ENCODE measurements around the gene LRP1. TPM values are rescaled to one million over a fixed set of nuclear protein-coding genes. Genes with fewer than 3 reads are reported as not detected.

The LRP1 gene
- total RNA-seq, 6 experiments from 2014 or later = 187 to 332 (median 201) TPM

GRCh38 chr12:57196439-57196838 is 68.2 kb downstream of the LRP1 start:
- no peaks in the 10 kb centered on the region for H3K4me1 Mint-ChIP-seq (ENCODE audit: low read depth)
- no peak for DNase-seq
- H3K27me3 Mint-ChIP-seq (ENCODE audit: insufficient read depth) = peaks cover 19% of the 10 kb centered on the region
- H3K36me3 Mint-ChIP-seq (ENCODE audit: low read depth) = peaks cover 24% of the 10 kb centered on the region
- H3K27ac Mint-ChIP-seq = no peak overlapping the region; the same call in 1 of the 2 replicates
- TF ChIP-seq CTCF (IDR thresholded peaks at IDR 0.05) = no peak
- H3K9me3 Mint-ChIP-seq = no peaks in the 10 kb centered on the region
- no peak overlapping the region for H3K4me3 Mint-ChIP-seq

- Mint-ChIP-seq H3K36me3 (ENCODE audit: low read depth) (peaks cover 19% of the 10 kb centered on the region), H3K27me3 (ENCODE audit: insufficient read depth) (peaks cover 19% of the 10 kb centered on the region), H3K27ac (no peak overlapping the region), H3K9me3 (no peaks in the 10 kb centered on the region), H3K4me3 (no peak overlapping the region), H3K4me1 (ENCODE audit: low read depth) (no peaks in the 10 kb centered on the region)
- TF ChIP-seq CTCF (IDR thresholded peaks at IDR 0.05) = no peak
- no peak for DNase-seq
Measured at GRCh38 chr12:57196956-57197355, 68.7 kb downstream of the LRP1 start.

- DNase-seq = no peak
- Mint-ChIP-seq H3K27ac (no peak overlapping the region), H3K4me3 (no peak overlapping the region), H3K9me3 (no peaks in the 10 kb centered on the region), H3K4me1 (ENCODE audit: low read depth) (no peaks in the 10 kb centered on the region), H3K27me3 (ENCODE audit: insufficient read depth) (peaks cover 21% of the 10 kb centered on the region), H3K36me3 (ENCODE audit: low read depth) (peaks cover 18% of the 10 kb centered on the region)
- TF ChIP-seq CTCF (IDR thresholded peaks at IDR 0.05) = no peak
Measured at GRCh38 chr12:57198329-57198728, 70.0 kb downstream of the LRP1 start.

- peaks cover 18% of the 10 kb centered on the region for H3K36me3 Mint-ChIP-seq (ENCODE audit: low read depth)
Measured at GRCh38 chr12:57199191-57199590, 70.9 kb downstream of the LRP1 start.

GRCh38 chr12:57200497-57200896 is 72.2 kb downstream of the LRP1 start:
- Mint-ChIP-seq H3K27me3 (ENCODE audit: insufficient read depth) (peaks cover 11% of the 10 kb centered on the region), H3K27ac (no peak overlapping the region), H3K4me3 (no peak overlapping the region), H3K4me1 (ENCODE audit: low read depth) (no peaks in the 10 kb centered on the region), H3K9me3 (no peaks in the 10 kb centered on the region), H3K36me3 (ENCODE audit: low read depth) (peaks cover 18% of the 10 kb centered on the region)
- no peak for DNase-seq
- TF ChIP-seq CTCF (IDR thresholded peaks at IDR 0.05) = no peak

More at GRCh38 chr12:57199191-57199590, 70.9 kb downstream of the LRP1 start:
- H3K9me3 Mint-ChIP-seq = no peaks in the 10 kb centered on the region
- DNase-seq = no peak
- no peak for TF ChIP-seq CTCF (IDR thresholded peaks at IDR 0.05)
- no peaks in the 10 kb centered on the region for H3K4me1 Mint-ChIP-seq (ENCODE audit: low read depth)
- H3K27me3 Mint-ChIP-seq (ENCODE audit: insufficient read depth) = peaks cover 17% of the 10 kb centered on the region
- H3K27ac Mint-ChIP-seq = no peak overlapping the region
- H3K4me3 Mint-ChIP-seq = no peak overlapping the region

GRCh38 chr12:57201219-57201618 is 72.9 kb downstream of the LRP1 start:
- peaks cover 21% of the 10 kb centered on the region for H3K36me3 Mint-ChIP-seq (ENCODE audit: low read depth)
- no peak for TF ChIP-seq CTCF (IDR thresholded peaks at IDR 0.05)
- no peaks in the 10 kb centered on the region for H3K9me3 Mint-ChIP-seq
- H3K4me1 Mint-ChIP-seq (ENCODE audit: low read depth) = no peaks in the 10 kb centered on the region
- peaks cover 10% of the 10 kb centered on the region for H3K27me3 Mint-ChIP-seq (ENCODE audit: insufficient read depth)
- no peak overlapping the region for H3K27ac Mint-ChIP-seq
- no peak overlapping the region for H3K4me3 Mint-ChIP-seq
- DNase-seq = no peak

Data from HFFc6 (cell line).